Neural cell (in vitro differentiated cells): ENCODE measurements around the gene CLGN. TPM values are rescaled to one million over a fixed set of nuclear protein-coding genes. Genes with fewer than 3 reads are reported as not detected.

Source experiments
- H2AFZ ChIP-seq: fragments of 200-600, 300-800 bp; sonication (generic), shearing (Covaris generic); 2 replicates; pipeline ENCODE4 v1.6.0; 2014; ENCODE audit warnings: low read depth, mild to moderate bottlenecking, antibody characterized with exemption, low read length, moderate library complexity
- H3F3A ChIP-seq: fragments of 200-600 bp; shearing (Covaris generic); 2 replicates; pipeline ENCODE4 v1.6.1; 2016; ENCODE audit warnings: mild to moderate bottlenecking, moderate library complexity, mixed read lengths, antibody characterized with exemption, low read length; ENCODE audit not compliant: insufficient read depth, poor library complexity, severe bottlenecking
- H3K27ac ChIP-seq: fragments of 200-600, 300-800 bp; sonication (generic), shearing (Covaris generic); 2 replicates; pipeline ENCODE4 v1.5.1; 2014; ENCODE audit warnings: mild to moderate bottlenecking, low read length, moderate library complexity
- H3K27me3 ChIP-seq: fragments of 300-800, 200-600 bp; sonication (generic), shearing (Covaris generic); 2 replicates; pipeline ENCODE4 v1.6.0; 2014; ENCODE audit warnings: mild to moderate bottlenecking, low read depth, low read length, moderate library complexity; ENCODE audit not compliant: insufficient read depth
- H3K36me3 ChIP-seq: fragments of 300-800, 200-600 bp; sonication (generic), shearing (Covaris generic); 2 replicates; pipeline ENCODE4 v1.5.1; 2014; ENCODE audit warnings: mild to moderate bottlenecking, antibody characterized with exemption, low read length, moderate library complexity; ENCODE audit not compliant: insufficient read depth
- H3K4me2 ChIP-seq: fragments of 300-800, 200-600 bp; sonication (generic), shearing (Covaris generic); 2 replicates; pipeline ENCODE4 v1.6.0; 2014; ENCODE audit warnings: mild to moderate bottlenecking, low read length
- H3K4me3 ChIP-seq: fragments of 300-800, 200-600 bp; sonication (generic), shearing (Covaris generic); 2 replicates; pipeline ENCODE4 v1.5.1; 2014; ENCODE audit warnings: mild to moderate bottlenecking, low read length, moderate library complexity
- H3K79me2 ChIP-seq: fragments of 200-600 bp; shearing (Covaris generic); replicated peaks from 2 replicates; pipeline ENCODE4 v1.6.0; 2014; ENCODE audit warnings: mild to moderate bottlenecking, low read length, moderate library complexity; ENCODE audit not compliant: insufficient read depth
- H3K9ac ChIP-seq: fragments of 300-800, 200-600 bp; sonication (generic), shearing (Covaris generic); 2 replicates; pipeline ENCODE4 v1.6.1; 2016; ENCODE audit warnings: mild to moderate bottlenecking, low read length, mixed read lengths
- H3K9me2 ChIP-seq: fragments of 200-600 bp; shearing (Covaris generic); 2 replicates; pipeline ENCODE4 v1.6.1; 2016; ENCODE audit warnings: mild to moderate bottlenecking, low read length, mixed read lengths; ENCODE audit not compliant: insufficient read depth
- H3K9me3 ChIP-seq: fragments of 200-600, 300-800 bp; sonication (generic), shearing (Covaris generic); 2 replicates; pipeline ENCODE4 v1.6.1; 2016; ENCODE audit warnings: mild to moderate bottlenecking, mixed run types, low read length, moderate library complexity, mixed read lengths
- H4K20me1 ChIP-seq: fragments of 200-600 bp; shearing (Covaris generic); 2 replicates; pipeline ENCODE4 v1.6.1; 2016; ENCODE audit warnings: mild to moderate bottlenecking, mixed run types; ENCODE audit not compliant: insufficient read depth
- CTCF ChIP-seq: fragments of 450-650 bp; IDR thresholded peaks from 2 replicates; pipeline ENCODE4 v1.5.1; 2014; ENCODE audit warnings: antibody characterized with exemption, mild to moderate bottlenecking, moderate library complexity; ENCODE audit not compliant: poor library complexity, severe bottlenecking
- EP300 ChIP-seq: fragments of 450-650 bp; conservative IDR thresholded peaks from 2 replicates; pipeline ENCODE4 v1.6.1; 2014; ENCODE audit warnings: antibody characterized with exemption, mild to moderate bottlenecking, moderate library complexity; ENCODE audit not compliant: poor library complexity, severe bottlenecking
- EZH2 ChIP-seq: fragments of 200-600, 300-800 bp; shearing (Covaris generic), sonication (generic); IDR thresholded peaks from 2 replicates; pipeline ENCODE4 v1.6.1; 2014; ENCODE audit warnings: antibody characterized with exemption, low read length, borderline replicate concordance, mild to moderate bottlenecking; ENCODE audit not compliant: insufficient read depth, poor library complexity, severe bottlenecking
- MXI1 ChIP-seq: fragments of 450-650 bp; conservative IDR thresholded peaks from 2 replicates; pipeline ENCODE4 v1.6.1; 2014; ENCODE audit warnings: antibody characterized with exemption, mild to moderate bottlenecking; ENCODE audit not compliant: poor library complexity, severe bottlenecking
- POLR2AphosphoS5 ChIP-seq: IDR thresholded peaks from 2 replicates; pipeline ENCODE4 v1.6.1; 2012
- RAD21 ChIP-seq: fragments of 450-650 bp; conservative IDR thresholded peaks from 2 replicates; pipeline ENCODE4 v1.6.1; 2014; ENCODE audit warnings: antibody characterized with exemption, mild to moderate bottlenecking, moderate library complexity
- REST ChIP-seq: IDR thresholded peaks from 2 replicates; pipeline ENCODE4 v1.6.1; 2012; ENCODE audit warnings: borderline replicate concordance
- TAF1 ChIP-seq: IDR thresholded peaks from 2 replicates; pipeline ENCODE4 v1.6.1; 2012; ENCODE audit warnings: low read depth
- polyA plus RNA-seq: library from polyadenylated mRNA; depleted of rRNA; stranded (reverse); fragments of >200 nt; gene quantifications from 2 replicates; pipeline ENCODE4 v1.2.3, GENCODE V29; 2014

CLGN gene
- polyA plus RNA-seq, 1 donor from 2014 or later = 20.8 TPM

- no peak for TF ChIP-seq REST
- TF ChIP-seq RAD21 = no peak
- no peak for TF ChIP-seq POLR2AphosphoS5
- no peak for TF ChIP-seq MXI1
- TF ChIP-seq EZH2 = no peak
- no peak for TF ChIP-seq TAF1
- no peak for TF ChIP-seq CTCF
- H3K36me3 ChIP-seq = no peaks in the 10 kb centered on the region
- no peak overlapping the region for H3K4me3 ChIP-seq
- no peaks in the 10 kb centered on the region for H3K9me2 ChIP-seq
- no peak overlapping the region for H3K9ac ChIP-seq
- H3K4me2 ChIP-seq = no peak overlapping the region
- no peak overlapping the region for H3K27ac ChIP-seq
- no peaks in the 10 kb centered on the region for H3K79me2 ChIP-seq
- H2AFZ ChIP-seq = no peak overlapping the region
- no peaks in the 10 kb centered on the region for H3K27me3 ChIP-seq
- no peaks in the 10 kb centered on the region for H3K9me3 ChIP-seq
- no peaks in the 10 kb centered on the region for H3F3A ChIP-seq
- H4K20me1 ChIP-seq = no peaks in the 10 kb centered on the region
Measured at GRCh38 chr4:140450352-140450751, 22.9 kb upstream of the CLGN start.

GRCh38 chr4:140448830-140449229 lies 21.4 kb upstream of the CLGN start:
- H3K4me2 ChIP-seq = no peak overlapping the region
- TF ChIP-seq REST = no peak
- TF ChIP-seq EZH2 = no peak
- TF ChIP-seq EP300 = no peak
- no peak for TF ChIP-seq POLR2AphosphoS5
- TF ChIP-seq MXI1 = no peak
- TF ChIP-seq CTCF = no peak
- TF ChIP-seq TAF1 = no peak
- no peak overlapping the region for H3K9ac ChIP-seq
- H3F3A ChIP-seq = no peaks in the 10 kb centered on the region
- no peaks in the 10 kb centered on the region for H3K36me3 ChIP-seq
- no peaks in the 10 kb centered on the region for H4K20me1 ChIP-seq
- no peak overlapping the region for H3K4me3 ChIP-seq
- no peaks in the 10 kb centered on the region for H3K9me3 ChIP-seq
- no peak overlapping the region for H3K27ac ChIP-seq
- no peaks in the 10 kb centered on the region for H3K79me2 ChIP-seq
- no peaks in the 10 kb centered on the region for H3K9me2 ChIP-seq
- no peak overlapping the region for H2AFZ ChIP-seq
- H3K27me3 ChIP-seq = no peaks in the 10 kb centered on the region
